Superior temporal gyrus (tissue), 1 donor: ENCODE results near the gene RAP1GAP2.
A peak's percentile ranks its signal among the peaks of the same experiment; 100 is the strongest.

Source experiments
- DNase-seq: peaks from one replicate; pipeline ENCODE4 v3.0.0-alpha.2; 2016; ENCODE audit errors: extremely low spot score

RAP1GAP2 gene

DNA sequence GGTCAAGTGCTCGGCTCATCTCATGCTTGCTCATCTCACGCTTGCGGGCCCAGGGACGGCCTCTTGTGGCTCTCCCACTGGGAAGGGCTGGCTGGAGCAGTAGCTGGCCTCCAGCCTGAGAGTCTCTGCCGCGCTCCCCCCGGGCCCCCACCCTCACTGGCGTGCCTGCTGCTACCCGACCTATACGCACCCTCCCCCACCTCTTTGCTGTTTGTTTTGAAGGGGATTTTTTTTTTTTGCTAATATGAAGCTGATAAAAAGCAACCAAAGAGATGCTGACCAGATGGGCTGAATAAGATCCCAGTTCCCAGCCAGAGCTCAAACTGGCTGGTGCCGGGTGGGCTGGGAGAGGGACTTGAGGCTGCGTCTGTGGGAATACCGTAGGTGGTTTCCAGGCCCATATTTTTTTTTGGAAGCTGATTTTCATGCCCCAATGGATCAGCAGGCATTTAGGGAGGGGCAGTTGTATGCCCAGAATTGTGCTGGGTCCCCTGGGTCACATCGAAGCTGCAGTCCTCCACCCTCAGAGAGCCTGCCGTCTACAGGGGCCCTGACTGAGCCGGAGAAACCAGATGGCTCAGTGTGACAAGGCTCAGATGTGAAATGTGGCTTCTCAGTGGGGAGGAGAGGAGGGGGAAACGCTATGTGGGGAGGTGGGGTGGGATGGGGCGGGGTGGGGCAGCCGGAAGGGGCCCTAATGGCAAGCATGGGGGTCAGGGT lies 115.0 kb downstream of the RAP1GAP2 start:
- no peak for DNase-seq

DNA sequence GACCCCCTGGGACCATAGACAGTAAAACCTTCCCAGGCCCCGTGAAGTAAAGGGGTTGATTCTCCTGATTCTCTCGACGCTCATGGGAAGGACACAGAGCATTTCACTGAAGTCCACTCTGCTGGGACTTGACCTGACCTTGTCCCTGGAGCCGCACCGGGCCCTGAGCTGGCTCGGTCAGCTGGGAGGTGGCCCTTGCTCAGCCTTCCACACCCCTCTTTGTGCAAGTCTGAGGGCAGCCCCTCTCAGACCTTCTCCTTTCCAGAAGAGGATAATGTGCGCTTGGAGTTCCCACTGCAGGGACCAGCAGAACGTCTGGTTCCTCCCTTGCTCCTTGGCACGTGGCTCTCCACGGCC lies 115.5 kb downstream of the RAP1GAP2 start:
- no peak for DNase-seq

DNA sequence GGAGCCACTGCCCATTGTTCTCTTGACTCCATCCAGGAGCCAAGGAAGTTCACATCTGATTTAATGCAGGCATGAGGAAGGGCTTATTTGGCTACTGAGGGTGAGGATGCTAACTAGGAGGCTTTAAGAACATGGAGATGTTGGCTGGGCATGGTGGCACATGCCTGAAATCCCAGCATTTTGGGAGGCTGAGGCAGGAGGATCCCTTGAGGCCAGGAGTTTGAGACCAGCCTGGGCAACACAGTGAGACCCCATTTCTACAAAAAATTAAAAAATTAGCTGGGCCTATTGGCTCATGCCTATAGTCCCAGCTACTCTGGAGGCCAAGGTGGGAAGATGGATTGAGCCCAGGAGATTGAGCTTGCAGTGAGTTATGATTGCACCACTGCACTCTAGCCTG lies 116.5 kb downstream of the RAP1GAP2 start:
- no peak for DNase-seq

GRCh38 chr17:2916461-2916860 lies 120.2 kb downstream of the RAP1GAP2 start:
- no peak for DNase-seq

DNA sequence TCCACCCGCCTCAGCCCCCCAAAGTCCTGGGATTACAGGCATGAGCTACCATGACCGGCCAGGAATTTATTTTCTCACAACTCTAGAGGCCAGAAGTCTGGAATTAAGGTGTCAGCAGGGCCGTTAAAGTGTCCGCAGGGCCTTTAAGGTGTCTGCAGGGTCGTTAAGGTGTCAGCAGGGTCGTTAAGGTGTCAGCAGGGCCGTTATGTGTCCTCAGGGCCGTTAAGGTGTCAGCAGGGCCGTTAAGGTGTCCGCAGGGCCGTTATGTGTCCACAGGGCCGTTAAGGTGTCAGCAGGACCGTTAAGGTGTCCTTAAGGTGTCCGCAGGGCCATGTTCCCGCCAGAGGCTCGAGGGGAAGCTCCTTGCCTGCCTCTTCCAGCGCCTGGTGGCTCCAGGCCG lies 125.2 kb downstream of the RAP1GAP2 start:
- no peak for DNase-seq

GRCh38 chr17:2924211-2924610 lies 128.0 kb downstream of the RAP1GAP2 start:
- DNase-seq, result no peak

DNA sequence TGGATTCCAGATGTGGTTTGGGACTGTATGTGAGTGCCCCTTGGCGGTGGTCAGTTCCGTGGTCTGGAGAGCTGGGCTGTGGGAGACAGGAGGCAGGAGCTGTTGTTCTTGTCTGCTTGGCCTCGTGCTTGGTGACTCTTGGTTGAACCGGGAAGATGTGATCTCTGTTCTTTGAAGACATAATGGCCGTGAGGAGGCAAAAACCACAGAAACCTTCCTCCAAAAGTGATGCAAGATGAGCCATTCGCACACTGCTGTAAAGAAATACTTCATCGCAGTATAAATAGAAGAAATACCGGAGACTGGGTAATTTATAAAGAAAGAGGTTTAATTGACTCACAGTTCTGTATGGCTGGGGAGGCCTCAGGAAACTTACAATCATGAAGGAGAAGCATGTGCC lies 128.8 kb downstream of the RAP1GAP2 start:
- DNase-seq, result no peak

DNA sequence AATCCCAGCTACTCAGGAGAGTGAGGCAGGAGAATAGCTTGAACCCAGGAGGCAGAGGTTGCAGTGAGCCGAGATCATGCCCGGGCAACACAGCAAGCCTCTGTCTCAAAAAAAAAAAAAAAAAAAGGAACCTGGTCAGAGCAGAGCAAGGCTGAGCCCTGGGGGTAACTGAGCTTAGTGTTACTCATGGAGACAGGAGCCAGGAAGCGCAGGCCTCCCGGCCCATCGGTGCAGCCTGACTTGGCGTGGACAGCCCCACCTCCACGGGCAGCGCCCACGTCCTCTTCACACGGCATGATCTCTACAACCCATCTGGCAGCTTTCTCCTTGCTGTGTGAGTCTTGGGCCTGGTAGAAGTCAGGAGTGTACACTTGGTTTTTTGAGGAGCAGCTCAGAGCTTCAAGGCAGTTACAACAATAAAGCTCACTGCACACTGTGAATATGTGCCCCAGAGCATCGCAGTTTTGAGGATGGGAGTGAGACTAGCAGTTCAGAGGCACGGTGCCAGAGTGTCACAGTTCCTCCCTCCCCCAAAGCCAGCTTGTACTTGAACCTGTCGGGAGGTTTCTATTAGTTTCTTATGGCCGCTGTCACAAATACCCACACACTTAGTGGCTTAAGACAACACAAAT lies 129.9 kb downstream of the RAP1GAP2 start:
- no peak for DNase-seq

- no peak for DNase-seq
These were observed 132.2 kb downstream of the RAP1GAP2 start for GRCh38 chr17:2928294-2928890.

- DNase-seq, result no peak
These were observed 133.8 kb downstream of the RAP1GAP2 start for GRCh38 chr17:2929881-2930533.

GRCh38 chr17:2931876-2932275 lies 135.6 kb downstream of the RAP1GAP2 start:
- DNase-seq, result no peak

DNA sequence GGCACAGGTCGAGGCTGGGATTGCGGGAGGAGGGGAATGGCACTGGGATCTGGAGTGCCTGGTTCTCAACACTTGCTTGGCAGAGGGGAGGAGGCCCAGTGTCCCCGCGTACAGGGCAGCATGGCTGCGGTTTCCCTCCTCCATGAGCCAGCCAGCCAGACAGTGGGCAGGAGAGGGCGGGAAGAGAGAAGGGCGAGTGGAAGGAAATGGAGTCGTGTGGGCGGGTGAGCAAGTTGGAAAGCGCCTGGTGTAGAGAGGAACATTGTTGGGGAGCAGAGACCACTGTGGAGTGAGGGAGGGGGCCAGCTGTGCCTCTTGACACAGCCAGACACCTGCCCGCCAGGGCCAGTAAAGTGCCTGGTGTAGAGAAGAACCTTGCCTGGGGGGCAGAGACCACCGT lies 136.7 kb downstream of the RAP1GAP2 start:
- no peak for DNase-seq

- DNase-seq, result no peak
These were observed 137.4 kb downstream of the RAP1GAP2 start for GRCh38 chr17:2933606-2934005.

DNA sequence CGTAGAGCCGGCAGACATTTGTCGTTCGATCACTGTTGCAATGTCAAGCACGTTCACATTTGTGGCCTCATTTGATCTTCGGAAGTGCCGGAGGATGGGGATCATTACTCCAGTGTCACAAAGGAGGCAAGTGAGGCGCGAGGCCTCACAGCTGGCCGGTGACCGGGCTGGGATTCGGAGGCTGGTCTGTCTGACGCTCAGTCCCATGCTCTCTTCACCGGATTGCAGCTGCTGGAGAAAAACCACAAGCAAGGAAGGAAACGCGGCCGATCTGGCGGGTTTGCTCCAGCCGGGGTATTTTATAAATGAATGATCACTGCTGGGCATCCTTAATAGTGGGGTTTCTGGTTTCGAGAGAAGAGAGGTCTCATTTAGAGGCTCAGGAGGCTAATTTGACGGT lies 139.4 kb downstream of the RAP1GAP2 start:
- no peak for DNase-seq

- DNase-seq, result no peak
These were observed 140.1 kb downstream of the RAP1GAP2 start for GRCh38 chr17:2936351-2936750.

- no peak for DNase-seq
These were observed 140.6 kb downstream of the RAP1GAP2 start for GRCh38 chr17:2936771-2937321.

DNA sequence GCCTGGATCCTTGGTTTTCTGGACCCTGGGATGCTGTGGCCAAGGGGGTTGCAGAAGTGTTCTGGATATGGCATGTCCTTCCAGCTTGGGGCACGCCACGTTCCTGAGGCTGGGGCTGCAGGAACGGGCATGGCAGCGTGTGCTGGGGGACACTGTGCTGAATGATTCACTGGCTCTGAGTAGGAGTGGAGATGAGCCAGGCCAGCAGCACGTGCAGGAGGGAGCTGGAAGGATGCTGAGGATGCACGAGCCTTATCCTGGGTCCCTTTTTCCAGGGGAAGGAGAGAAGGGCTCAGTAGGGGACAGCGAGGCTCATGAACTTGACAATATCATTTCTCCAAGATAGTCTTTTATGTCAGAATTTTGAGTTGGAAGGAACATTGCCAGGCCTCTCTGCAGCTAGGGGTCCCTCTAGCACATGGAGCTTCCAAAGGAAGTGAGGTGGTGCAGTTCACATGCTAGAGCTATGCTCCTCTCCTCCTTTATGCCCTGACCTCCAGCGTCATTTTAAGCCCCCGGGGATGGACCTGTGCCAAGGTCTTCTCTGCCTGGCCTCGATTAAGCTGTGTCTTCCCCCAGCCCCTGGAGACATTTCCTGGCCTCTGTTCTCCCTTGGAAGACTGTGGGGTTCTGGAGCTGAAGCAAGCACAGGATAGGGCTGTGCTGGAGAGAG lies 141.2 kb downstream of the RAP1GAP2 start:
- no peak for DNase-seq

DNA sequence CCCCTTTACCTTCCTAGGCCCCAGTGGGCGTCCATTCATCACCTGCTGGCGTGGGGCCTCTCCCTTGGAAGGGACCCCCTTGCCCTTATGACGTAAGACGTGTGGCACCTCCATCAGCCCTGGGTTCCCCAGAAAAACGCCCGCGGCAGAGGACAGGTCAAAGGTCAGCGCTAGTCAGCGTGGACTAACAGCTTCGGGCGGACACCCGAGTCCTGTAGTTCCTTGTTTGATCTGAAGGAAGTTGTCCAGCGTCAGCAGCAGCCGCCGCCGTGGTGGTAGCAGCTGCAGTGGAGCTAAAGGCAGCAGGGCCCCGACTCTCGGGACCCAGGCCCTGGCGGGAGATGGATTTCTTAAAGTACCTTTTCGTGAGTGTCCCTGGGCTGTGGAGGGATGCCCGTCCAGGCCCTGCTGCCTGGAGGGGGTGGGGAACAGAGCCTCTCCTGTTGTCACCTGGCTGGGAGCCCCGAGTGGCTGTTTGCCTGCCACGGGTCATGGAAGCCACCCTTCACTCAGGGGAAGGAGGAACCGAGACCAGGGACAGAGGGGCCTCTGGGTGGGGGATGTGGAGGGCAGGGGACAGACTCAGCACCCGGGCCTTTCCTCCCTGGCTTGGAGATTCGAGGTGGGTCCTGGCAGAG lies 143.6 kb downstream of the RAP1GAP2 start:
- DNase-seq, result no peak

DNA sequence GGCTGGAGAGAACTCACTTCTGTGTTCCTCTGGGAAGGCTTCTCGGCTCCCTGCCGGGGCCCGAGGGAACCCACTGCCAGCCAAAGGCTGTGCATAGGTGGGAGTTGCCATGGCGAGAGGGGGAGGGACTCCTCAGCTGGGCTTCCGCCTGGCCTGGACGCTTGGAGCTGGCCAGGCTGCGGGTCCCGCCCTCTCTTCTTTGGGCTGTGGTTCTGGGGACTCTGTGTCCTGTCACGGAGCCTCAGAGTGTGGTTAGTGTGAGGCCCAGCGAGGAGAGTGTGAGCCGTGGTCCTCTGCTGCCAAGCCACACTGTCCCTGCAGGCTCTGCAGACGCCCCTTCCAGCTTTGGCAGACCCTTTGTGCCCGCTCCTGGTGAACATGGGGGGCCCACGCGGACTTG lies 144.1 kb downstream of the RAP1GAP2 start:
- DNase-seq, result peak; percentile 24

GRCh38 chr17:2943981-2944380 lies 147.7 kb downstream of the RAP1GAP2 start:
- no peak for DNase-seq

GRCh38 chr17:2945299-2945698 lies 149.1 kb downstream of the RAP1GAP2 start:
- DNase-seq, result no peak
